HG03139 (cell line): ENCODE results near the gene KMO.

ENCODE experiments used
- ATAC-seq: cut with Tn5 transposase; IDR thresholded peaks from one replicate; pipeline ENCODE4 v1.9.1; 2021; ENCODE audit not compliant: unreplicated experiment

The KMO gene

GRCh38 chr1:241536304-241536703 is 4.1 kb downstream of the KMO start:
- no peak for ATAC-seq

GRCh38 chr1:241536969-241537368 is 4.8 kb downstream of the KMO start:
- no peak for ATAC-seq

DNA sequence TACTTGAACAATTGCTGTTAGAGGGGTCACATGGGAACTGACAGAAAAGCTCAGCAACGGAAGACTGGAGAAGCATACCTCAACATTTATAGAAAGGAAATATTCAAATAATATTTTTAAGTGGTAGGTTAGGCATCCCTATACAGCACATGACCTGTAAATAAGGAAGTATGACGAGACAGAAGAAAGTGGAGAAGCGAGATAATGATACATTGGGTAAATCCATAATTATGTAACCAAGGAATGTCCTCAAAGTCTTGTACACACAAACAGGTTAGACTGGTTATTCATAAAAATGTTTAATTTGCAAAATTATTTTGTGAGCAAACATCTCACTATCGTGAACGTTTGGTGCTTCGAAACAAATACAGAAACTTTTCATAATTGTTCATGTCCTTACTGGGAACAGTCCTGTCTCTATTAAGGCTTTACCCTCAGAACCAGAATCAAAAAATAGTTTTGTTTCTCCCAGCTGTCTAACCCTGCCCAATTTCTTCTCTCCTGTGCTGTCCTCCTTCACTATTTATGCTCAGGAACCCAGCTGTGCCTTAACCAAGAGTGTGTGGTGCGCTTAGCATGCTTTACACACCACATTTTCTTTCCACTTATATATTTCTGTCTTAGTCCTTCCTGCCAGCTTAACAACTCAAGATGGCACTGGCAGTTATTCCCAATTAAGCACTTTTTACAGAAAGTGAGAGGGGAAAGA is 10.2 kb downstream of the KMO start:
- ATAC-seq = no peak

DNA sequence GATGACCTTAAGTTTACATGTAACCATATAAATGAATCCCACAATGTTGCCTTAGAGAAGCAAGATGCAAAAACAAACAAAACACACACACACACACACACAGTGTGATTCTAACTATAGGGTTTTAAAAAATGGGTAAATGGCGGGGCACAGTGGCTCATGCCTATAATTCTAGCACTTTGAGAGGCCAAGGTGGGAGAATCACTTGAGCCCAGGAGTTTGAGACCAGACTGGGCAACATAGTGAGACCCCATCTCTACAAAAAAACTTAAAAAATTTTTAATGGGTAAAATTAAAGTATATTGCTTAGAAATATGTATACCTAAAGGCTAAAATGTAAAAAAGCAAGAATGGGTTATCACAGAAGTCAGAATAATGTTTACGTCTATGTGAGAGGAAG is 15.8 kb downstream of the KMO start:
- ATAC-seq = no peak

DNA sequence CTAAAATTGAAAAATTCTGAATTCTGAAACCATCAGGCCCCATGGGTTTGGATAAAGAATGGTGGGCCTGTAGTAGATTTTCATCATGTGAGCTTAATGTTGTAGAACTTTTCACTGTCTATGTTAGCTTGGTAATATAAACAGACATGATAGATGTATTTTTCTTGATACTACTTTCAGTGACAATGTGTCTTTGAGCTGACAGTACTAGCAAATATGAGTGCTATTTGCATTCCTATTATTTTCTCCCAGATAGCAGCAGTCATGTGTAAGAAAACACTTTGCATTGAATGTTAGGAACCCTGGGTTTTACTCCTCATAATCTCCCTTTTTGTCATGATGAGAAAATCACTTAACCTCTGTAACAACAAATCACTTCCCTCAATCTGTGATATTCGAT is 18.1 kb downstream of the KMO start:
- ATAC-seq = no peak

DNA sequence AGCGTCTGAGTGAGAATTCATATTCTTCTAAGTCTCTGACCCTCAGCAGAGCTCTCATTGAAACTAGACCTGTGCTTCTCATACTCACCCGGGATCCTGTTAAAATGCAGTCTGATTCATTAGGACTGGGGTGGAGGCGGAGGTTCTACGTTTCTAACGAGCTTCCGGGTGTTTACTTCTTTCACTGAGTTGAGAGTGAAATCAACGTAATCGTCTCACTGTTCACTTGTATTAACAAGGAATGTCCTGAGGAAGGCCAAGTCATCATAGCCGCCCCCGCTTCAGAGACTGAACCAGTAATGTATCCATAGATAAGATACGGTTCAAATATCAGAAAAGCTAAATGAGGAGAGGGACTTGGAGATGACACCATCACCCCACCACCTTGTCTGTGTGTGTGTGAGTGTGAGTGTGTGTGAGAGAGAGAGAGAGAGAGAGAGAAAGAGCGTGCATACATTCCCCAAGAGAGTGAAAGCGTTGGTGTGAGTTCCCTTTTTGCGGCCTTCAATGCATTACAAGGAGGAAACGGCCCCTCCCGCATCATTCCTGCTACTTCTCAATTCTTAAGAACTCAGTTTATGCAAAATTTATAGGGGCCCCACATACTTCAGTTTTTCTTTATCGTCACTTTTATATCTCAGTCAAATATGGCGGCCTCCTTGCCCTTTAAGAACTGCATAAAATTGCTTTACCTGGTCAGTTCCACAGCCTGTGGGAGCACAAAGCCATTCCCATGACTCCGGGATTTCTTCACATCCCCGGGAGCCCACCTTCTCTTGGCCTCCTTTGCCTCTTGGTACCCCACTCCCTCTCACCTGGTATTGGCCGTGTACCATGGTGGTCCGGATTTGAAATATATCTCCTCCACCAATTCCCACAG is 19.8 kb downstream of the KMO start:
- peak; percentile 81 for ATAC-seq

DNA sequence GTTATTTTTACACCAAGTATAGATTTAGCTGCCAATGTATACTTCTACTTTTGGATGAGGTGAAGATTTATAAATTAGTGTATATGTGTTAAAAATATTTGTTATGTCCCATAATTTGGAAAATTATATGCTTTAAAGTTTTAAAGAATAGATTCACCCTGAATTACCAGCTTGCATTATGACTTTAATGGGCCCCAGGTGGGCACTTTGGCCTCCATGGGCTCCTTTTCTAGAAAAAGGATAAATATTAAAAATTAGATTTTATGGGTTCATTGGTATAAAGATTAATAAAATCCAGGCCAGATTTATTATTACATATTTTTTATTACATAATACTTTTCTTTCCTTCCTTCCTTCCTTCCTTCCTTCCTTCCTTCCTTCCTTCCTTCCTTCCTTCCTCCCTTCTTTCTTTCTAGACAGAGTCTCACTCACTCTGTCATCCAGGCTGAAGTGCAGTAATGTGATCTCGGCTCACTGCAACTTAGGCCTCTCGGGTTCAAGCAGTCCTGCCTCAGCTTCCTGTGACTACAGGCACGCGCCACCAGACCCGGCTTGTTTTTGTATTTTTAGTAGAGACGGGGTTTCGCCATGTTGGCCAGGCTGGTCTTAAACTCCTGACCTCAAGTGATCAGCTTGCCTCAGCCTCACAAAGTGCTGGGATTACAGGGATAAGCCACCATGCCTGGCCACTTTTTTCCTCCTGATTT is 21.9 kb downstream of the KMO start:
- ATAC-seq = no peak

DNA sequence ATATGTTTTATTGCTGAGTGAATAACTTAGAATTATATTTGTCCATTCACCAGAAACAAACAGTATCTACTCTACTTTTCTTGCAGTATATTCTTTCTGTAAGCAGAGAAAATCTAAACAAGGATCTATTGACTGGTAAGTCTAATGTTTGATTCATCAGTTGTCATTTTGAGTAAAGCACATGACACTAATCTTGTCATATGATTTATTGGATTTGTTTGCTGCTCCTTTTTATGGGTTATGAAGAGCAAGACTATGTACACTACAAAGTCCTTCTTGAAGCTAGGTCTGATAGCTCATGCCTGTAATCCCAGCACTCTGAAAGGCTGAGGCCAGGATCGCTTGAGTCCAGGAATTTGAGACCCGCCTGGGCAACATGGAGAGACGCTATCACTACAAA is 23.3 kb downstream of the KMO start:
- no peak for ATAC-seq

DNA sequence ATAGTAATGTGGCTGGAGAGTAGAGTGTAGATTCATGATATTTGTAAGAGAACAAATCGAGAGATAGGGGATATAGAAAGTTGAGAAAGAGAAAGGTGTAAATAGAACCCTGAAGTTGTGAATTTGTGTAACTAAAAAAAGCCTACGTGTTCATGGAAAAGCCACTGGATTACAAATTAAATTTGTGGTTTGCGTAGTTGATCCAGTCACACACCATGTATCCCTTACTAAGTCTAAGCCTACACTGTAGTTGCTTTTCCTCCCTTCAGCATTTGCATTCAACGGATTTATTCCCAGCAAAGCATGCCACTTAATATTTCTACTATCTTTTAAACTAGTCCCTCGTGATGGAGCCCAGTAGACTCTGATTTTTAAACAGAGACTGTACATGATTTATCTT is 24.9 kb downstream of the KMO start:
- no peak for ATAC-seq

- ATAC-seq = no peak
These were observed 25.5 kb downstream of the KMO start for GRCh38 chr1:241557551-241558193.

DNA sequence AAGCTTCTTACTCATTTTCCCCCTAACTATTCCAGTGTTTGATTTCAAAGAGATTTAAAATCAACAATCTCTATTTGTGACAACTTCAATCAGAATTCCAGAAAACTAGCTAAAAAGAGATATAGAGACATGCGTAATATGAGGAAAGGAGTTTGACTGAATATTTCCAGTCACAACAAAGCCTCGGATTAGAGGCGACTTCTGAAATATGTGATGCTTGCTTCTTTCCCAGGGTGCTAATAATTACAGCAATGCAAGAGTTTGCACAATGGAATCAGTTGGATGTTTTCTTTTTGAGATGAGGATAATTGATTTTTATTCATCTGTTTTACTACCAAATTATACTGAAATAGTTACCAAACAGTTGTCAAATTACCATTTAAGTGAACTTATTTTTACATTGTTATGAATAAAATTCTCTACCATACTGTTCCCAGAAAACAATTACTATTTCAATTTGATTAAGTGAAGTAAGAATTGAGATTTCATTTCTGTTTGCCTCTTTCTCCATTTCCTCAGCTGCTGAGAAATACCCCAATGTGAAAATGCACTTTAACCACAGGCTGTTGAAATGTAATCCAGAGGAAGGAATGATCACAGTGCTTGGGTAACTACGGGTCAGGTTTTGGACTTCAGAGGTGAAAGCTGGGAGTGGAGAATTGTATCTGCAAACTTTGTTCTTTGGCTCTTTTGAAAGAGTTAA is 28.1 kb downstream of the KMO start:
- ATAC-seq = no peak

DNA sequence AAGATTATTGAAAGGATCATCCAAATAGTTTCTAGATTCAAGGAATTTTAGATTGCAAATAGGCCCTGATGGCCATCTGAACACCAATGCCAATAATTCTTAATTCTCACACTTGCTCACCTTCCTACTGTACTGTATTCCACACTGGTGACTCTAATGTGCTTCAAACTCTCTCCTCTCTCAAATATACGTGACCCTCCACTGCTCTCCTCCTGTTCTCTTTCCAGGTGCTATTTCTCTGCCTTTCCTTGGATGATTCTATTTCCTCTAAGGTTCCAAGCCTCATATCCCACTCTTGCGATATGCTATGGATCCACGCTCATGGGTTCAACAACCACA is 28.6 kb downstream of the KMO start:
- no peak for ATAC-seq

DNA sequence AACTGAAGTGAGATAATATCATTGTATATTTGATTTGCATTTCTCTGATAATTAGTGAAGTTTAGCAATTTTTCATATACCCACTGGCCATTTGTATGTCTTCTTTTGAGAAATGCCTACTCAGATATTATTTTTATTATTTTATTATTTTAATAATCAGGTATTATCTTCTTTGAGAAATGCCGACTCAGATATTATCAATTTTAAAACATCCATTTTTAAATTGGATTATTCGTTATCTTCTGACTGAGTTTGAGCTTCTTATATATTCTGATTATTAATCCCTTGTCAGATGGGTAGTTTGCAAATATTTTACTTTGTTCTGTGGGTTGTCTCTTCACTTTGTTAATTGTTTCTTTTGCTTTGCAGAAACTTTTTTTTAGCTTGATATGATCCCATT is 37.7 kb downstream of the KMO start:
- ATAC-seq = no peak

- ATAC-seq = no peak
These were observed 42.0 kb downstream of the KMO start for GRCh38 chr1:241574154-241574553.

GRCh38 chr1:241579434-241579833 is 47.3 kb downstream of the KMO start:
- ATAC-seq = no peak

DNA sequence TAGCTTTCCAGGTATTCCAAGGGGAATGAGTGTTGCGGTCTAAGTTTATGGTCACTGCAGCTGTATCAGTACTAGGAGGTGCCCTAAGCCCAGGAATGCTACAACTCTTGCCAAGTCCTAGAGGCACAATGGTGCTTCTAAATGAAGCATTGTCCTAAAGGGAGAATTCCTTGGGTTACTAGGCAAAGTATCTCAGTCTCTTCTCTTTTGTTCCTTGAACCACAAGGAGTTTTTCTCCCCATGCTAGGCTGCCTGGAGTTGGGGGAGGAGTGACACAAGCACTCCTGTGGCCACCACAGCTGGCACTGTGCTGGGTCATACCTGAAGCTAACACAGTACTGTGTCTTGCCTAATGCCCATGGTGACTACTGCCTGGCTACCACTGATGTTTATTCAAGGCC is 50.7 kb downstream of the KMO start:
- no peak for ATAC-seq

DNA sequence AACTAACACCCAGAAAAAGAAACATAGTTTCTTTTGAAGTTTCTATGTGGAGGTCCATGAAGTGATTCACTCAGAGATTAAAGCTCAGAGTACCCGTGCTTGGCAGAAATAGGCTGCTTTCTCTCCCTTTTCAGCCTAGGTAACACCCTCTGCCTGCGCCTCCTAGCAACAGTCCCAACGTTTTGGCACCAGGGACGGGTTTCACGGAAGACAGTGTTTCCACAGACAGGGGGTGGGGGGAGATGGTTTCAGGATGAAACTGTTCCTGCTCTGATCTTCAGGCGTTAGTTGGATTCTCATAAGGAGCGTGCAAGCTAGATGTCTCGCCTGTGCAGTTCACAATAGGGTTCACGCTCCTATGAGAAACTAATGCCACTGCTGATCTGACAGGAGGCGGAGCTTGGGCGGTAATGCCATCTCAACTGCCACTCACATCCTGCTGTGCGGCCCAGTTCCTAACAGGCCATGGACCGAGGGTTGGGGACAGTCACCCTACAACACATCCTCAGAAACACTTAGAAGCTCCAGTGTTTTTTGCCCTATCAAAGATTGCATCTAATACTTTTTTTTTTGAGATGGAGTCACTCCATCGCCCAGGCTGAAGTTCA is 54.8 kb downstream of the KMO start:
- no peak for ATAC-seq

DNA sequence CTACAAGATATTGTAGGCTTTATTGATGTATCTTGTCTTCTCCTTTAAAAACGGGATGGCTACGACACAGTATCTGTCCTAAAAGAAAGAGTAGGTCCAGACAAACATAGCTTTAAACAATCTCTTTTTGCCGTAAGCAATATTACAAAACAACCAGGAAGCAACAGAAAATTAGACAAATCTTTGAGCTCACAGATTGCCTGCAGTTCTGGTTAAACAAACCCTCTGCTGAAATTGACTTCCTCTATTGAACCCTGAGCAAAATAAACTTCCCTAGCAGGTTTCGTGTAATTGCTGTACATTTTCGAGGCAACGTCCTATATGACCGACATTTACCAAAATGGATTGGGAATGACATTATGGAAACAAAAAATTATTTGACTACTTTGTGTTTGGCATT is 57.3 kb downstream of the KMO start:
- ATAC-seq = no peak

GRCh38 chr1:241590719-241591118 is 58.5 kb downstream of the KMO start:
- ATAC-seq = no peak

GRCh38 chr1:241591317-241591716 is 59.1 kb downstream of the KMO start:
- no peak for ATAC-seq
